Upper lobe of left lung (tissue), 6 donors: ENCODE measurements around the gene ETV7. TPM values are rescaled to one million over a fixed set of nuclear protein-coding genes. Genes with fewer than 3 reads are reported as not detected.

Experiments
- ATAC-seq, 2 donors: fragments of 200-7000 bp; cut with Tn5 transposase; one replicate each; pipeline ENCODE4 v1.9.1; 2022; ENCODE audit warnings: mild to moderate bottlenecking in 2 of 2, moderate library complexity in 2 of 2; ENCODE audit not compliant: low FRiP score in 2 of 2
- DNase-seq, 2 donors: peaks; one replicate each; pipeline ENCODE4 v3.0.0-alpha.2; 2019 to 2020
- H3K27ac ChIP-seq, 4 donors: fragments of 200-600 bp; sonication (generic); one replicate each; pipeline ENCODE4 v1.5.1; 2016 to 2019
- H3K27me3 ChIP-seq, 4 donors: fragments of 200-600 bp; sonication (generic); one replicate each; pipeline ENCODE4 v1.5.1; 2017 to 2019
- H3K36me3 ChIP-seq, 4 donors: fragments of 200-600 bp; sonication (generic); one replicate each; pipeline ENCODE4 v1.5.1; 2016 to 2019
- H3K4me1 ChIP-seq, 4 donors: fragments of 200-600 bp; sonication (generic); one replicate each; pipeline ENCODE4 v1.5.1; 2018 to 2019
- H3K4me3 ChIP-seq, 4 donors: fragments of 200-600 bp; sonication (generic); one replicate each; pipeline ENCODE4 v1.5.1; 2017 to 2019; ENCODE audit warnings: mild to moderate bottlenecking in 2 of 4, moderate library complexity in 1 of 4
- H3K9me3 ChIP-seq, 4 donors: fragments of 200-600 bp; sonication (generic); one replicate each; pipeline ENCODE4 v1.5.1; 2018 to 2019
- EP300 ChIP-seq, 4 donors: sonication (generic); formaldehyde crosslinking; IDR thresholded peaks; one replicate each; pipeline ENCODE4 v1.5.1; 2017; ENCODE audit warnings: antibody characterized with exemption in 4 of 4, control low read depth in 2 of 4
- POLR2A ChIP-seq, 4 donors: fragments of 450-650 bp; IDR thresholded peaks; one replicate each; pipeline ENCODE4 v1.5.1; 2016 to 2017; ENCODE audit warnings: antibody characterized with exemption in 4 of 4, mild to moderate bottlenecking in 2 of 4
- POLR2AphosphoS5 ChIP-seq, 2 donors: sonication (generic); formaldehyde crosslinking; IDR thresholded peaks; one replicate each; pipeline ENCODE4 v1.5.1; 2017; ENCODE audit warnings: antibody characterized with exemption in 2 of 2
- WGBS, 2 donors: methylation state at CpG; one replicate each; pipeline ENCODE4 v1.1.5; 2017 to 2018; 5-methylcytosine and 5-hydroxymethylcytosine counted together
- total RNA-seq, 6 donors: library from RNA; depleted of rRNA in 4 of 6; stranded (reverse); fragments of >200 nt in 4 of 6; gene quantifications; one replicate each; pipeline versions ENCODE4 v1.1.0 to v1.2.1, GENCODE V29; 2016 to 2021
- TF ChIP-seq, protein P1 (sequence below), 6 experiments: fragments of 450-650 bp in 4 of 6; fragments of 200-600 bp in 2 of 6; sonication (generic) in 2 of 6; IDR thresholded peaks; one replicate each; pipeline ENCODE4 v1.5.1; 2016 to 2019; ENCODE audit warnings: antibody characterized with exemption in 6 of 6
- donor health status: DM: no; HTN: no; CAD: no; lungs with moderate emphysema.
- donor health status: DM: no; HTN: yes; CAD: no; lungs with severe emphysema.

ETV7 gene
- total RNA-seq, 6 donors from 2014 or later = 2.0 to 10.5 (median 4.2) TPM

DNA sequence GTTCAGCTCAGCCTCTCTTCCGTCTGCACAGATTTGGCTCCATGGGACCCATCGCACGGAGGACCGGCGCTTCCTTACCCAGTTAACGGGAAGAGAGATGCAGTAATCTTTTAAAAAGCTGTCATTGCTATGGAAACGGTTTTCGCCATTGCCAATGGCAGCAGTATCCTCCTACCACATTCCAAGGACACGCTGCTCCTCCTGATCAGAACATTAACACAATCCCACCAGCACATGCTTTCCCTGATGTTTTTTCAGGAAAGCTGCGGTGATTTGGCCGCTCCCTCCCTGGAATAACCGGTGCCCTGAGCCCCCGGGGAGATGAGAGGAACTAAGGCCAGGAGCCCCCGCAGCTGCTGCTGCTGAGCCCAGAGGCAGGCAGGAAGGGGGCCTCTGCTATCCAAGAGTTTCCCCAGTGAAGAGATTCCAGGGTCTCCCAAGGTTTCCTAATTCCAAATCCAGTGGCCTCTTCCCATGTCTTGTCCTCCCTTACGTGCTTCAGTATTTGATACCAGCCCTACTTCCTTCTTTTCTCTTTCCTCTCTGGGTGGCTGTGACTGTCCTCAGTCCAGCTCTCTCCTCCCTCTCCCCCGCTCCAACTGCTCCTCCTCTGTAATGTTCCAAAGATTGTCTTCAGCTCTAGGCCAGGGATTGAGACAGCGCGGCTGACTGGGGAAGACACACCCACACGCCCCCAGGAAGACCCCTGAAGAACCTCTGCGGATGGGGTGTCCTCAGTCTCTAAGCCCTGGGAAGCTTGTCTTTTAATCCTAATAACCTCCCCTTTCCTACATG is 53.3 kb downstream of the ETV7 start:
- H3K4me3 ChIP-seq = no peak overlapping the region
- peak in 1 of 2 donors; percentile 57 for ATAC-seq
- no peak overlapping the region for H3K27ac ChIP-seq
- H3K27me3 ChIP-seq = peaks cover 0 to 12% (median 0%) of the 10 kb centered on the region in 4 donors
- DNase-seq = no peak
- no peaks in the 10 kb centered on the region for H3K4me1 ChIP-seq
- no peaks in the 10 kb centered on the region for H3K36me3 ChIP-seq
- H3K9me3 ChIP-seq = no peaks in the 10 kb centered on the region
- TF ChIP-seq POLR2A (IDR thresholded peaks at IDR 0.05) = no peak
- no peak for TF ChIP-seq POLR2AphosphoS5 (IDR thresholded peaks at IDR 0.05)
- TF ChIP-seq EP300 (IDR thresholded peaks at IDR 0.05) = no peak
- WGBS, 2 donors = 34 to 51% methylated on average over 20 of the region's 20 CpGs

DNA sequence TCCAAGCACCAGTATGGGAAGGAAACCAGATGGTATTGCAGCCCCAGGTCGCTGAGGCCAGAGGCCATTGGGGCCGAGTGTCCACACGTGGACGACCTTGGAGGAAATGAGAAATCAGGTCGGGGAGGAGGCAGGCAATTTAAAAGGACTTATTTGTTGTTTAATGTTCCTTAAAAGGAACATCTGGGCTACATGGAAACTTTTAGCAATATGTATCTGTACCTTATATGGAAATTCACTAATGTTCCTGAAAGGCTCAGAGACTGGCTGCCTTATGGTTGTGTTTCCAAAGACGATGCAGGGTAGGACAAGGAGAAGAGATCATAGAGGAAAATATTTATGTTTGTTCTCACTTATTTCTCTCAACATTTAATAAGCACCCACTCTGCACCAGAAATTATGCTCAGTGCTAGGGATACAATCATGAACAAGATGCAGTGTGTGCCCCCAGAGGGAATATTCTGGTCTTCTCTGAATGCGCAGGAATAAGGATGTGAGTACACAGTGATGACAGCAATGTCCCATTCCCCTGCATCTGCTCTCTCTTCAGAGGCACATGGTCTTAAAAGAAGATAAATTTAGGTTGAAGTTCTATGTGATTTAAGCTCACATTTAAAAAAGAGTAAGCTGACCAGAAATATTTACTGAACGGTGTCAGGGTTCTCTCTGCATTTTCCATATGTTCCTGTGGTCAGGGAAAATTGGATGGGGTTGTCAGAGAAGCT is 54.1 kb downstream of the ETV7 start:
- ATAC-seq = no peak
- no peak overlapping the region for H3K27ac ChIP-seq
- H3K4me1 ChIP-seq = no peaks in the 10 kb centered on the region
- H3K36me3 ChIP-seq = no peaks in the 10 kb centered on the region
- H3K9me3 ChIP-seq = no peaks in the 10 kb centered on the region
- no peak overlapping the region for H3K4me3 ChIP-seq
- 65 to 71% methylated on average over 8 of the region's 8 CpGs for WGBS, 2 donors
- no peak for DNase-seq
- no peak for TF ChIP-seq POLR2AphosphoS5 (IDR thresholded peaks at IDR 0.05)
- TF ChIP-seq POLR2A (IDR thresholded peaks at IDR 0.05) = no peak
- no peak for TF ChIP-seq EP300 (IDR thresholded peaks at IDR 0.05)
- TF ChIP-seq, protein P1, sequence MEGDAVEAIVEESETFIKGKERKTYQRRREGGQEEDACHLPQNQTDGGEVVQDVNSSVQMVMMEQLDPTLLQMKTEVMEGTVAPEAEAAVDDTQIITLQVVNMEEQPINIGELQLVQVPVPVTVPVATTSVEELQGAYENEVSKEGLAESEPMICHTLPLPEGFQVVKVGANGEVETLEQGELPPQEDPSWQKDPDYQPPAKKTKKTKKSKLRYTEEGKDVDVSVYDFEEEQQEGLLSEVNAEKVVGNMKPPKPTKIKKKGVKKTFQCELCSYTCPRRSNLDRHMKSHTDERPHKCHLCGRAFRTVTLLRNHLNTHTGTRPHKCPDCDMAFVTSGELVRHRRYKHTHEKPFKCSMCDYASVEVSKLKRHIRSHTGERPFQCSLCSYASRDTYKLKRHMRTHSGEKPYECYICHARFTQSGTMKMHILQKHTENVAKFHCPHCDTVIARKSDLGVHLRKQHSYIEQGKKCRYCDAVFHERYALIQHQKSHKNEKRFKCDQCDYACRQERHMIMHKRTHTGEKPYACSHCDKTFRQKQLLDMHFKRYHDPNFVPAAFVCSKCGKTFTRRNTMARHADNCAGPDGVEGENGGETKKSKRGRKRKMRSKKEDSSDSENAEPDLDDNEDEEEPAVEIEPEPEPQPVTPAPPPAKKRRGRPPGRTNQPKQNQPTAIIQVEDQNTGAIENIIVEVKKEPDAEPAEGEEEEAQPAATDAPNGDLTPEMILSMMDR (IDR thresholded peaks at IDR 0.05) = no peak
- peaks cover 0 to 12% (median 0%) of the 10 kb centered on the region in 4 donors for H3K27me3 ChIP-seq

DNA sequence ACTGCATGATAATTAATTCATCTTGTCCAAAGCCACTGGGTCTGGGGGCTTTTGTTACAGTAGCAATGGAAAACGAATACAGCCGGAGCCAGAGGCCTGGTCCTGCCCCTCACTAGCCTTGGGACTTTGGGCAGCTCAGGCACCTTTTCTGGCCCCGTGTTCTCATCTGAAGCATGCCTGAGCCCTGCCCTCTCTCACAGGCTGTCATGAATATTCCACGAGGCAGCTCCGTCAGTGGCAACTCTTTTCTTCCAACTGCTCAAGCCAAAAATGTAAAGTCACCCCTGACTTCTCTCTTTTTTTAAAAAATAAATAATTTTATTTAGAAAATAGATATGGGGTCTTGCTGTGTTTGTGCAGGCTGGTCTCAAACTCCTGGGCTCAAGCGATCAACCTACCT is 56.1 kb downstream of the ETV7 start:
- no peaks in the 10 kb centered on the region for H3K9me3 ChIP-seq
- peaks cover 0 to 12% (median 0%) of the 10 kb centered on the region in 4 donors for H3K27me3 ChIP-seq
- WGBS, 2 donors = 83 to 85% methylated on average over 6 of the region's 6 CpGs
- DNase-seq (no peak), ATAC-seq (no peak)
- TF ChIP-seq POLR2A (IDR thresholded peaks at IDR 0.05) = no peak
- TF ChIP-seq, protein P1 (IDR thresholded peaks at IDR 0.05) = no peak
- no peak for TF ChIP-seq POLR2AphosphoS5 (IDR thresholded peaks at IDR 0.05)
- no peak for TF ChIP-seq EP300 (IDR thresholded peaks at IDR 0.05)
- H3K4me3 ChIP-seq = no peak overlapping the region
- H3K4me1 ChIP-seq = no peaks in the 10 kb centered on the region
- no peaks in the 10 kb centered on the region for H3K36me3 ChIP-seq
- H3K27ac ChIP-seq = no peak overlapping the region

DNA sequence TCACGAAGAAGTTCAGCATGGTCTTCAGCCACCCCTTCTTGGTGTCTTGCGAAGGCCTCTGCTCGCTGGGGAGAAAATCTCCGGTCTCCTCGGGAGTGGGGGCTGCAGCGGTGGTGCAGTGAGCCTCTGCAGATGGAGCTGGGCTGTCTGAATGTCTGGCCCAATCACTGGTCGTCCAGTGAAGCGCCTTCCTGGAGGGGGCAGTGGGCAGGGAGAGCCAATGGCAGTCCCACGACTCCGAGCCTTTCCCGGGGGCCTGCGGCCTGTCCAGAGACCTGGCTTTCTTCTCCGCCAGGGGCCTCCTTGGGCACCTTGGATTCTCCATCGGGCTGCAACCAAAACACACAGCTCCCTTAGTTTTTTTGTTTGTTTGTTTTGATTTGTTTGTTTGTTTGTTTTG is 57.1 kb downstream of the ETV7 start:
- no peak for DNase-seq
- Histone ChIP-seq H3K9me3 (no peaks in the 10 kb centered on the region), H3K36me3 (no peaks in the 10 kb centered on the region), H3K27ac (no peak overlapping the region), H3K4me1 (no peaks in the 10 kb centered on the region), H3K27me3 (peaks cover 0 to 10% (median 0%) of the 10 kb centered on the region in 4 donors), H3K4me3 (no peak overlapping the region)
- TF ChIP-seq POLR2A (IDR thresholded peaks at IDR 0.05) (no peak), EP300 (IDR thresholded peaks at IDR 0.05) (no peak), POLR2AphosphoS5 (IDR thresholded peaks at IDR 0.05) (no peak)
- TF ChIP-seq, protein P1 (IDR thresholded peaks at IDR 0.05) = no peak
- ATAC-seq = no peak
- WGBS, 2 donors = 92% methylated on average over 10 to 14 of the region's 14 CpGs

DNA sequence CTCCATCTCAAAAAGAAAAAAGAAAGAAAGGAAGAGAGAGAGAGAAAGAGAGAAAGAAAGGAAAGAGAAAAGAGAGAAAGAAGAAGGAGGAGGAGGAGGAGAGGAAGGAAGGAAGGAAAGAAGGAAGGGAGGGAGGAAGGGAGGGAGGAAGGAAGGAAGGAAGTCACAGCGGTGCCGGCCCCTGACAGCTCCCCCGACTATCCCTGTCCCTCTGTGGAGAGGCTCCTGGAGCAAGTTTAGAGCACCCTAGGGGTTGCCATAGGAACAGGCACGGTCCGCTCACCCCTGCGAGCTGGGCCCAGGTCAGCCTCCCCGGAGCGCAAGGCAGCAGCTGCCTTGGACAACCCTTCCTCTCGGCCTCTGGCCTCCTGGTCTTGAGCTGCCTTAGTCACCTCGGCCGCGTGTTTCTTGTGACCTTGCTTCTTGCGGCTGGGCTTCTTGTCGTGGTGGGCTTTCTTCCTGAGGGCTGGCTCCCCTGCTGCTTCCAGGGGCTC is 57.6 kb downstream of the ETV7 start:
- TF ChIP-seq EP300 (IDR thresholded peaks at IDR 0.05) (no peak), POLR2A (IDR thresholded peaks at IDR 0.05) (no peak), POLR2AphosphoS5 (IDR thresholded peaks at IDR 0.05) (no peak)
- TF ChIP-seq, protein P1 (IDR thresholded peaks at IDR 0.05) = no peak
- Histone ChIP-seq H3K4me1 (no peaks in the 10 kb centered on the region), H3K9me3 (no peaks in the 10 kb centered on the region), H3K36me3 (no peaks in the 10 kb centered on the region), H3K4me3 (no peak overlapping the region), H3K27ac (no peak overlapping the region), H3K27me3 (peaks cover 0 to 7% (median 0%) of the 10 kb centered on the region in 4 donors)
- DNase-seq (peak in 1 of 2 donors; percentile 56), ATAC-seq (no peak)
- WGBS, 2 donors = 57 to 74% methylated on average over 14 of the region's 14 CpGs
